ENCODE measurements around the gene PDC.

GRCh38 chr1:186482661-186483255 is 21.8 kb upstream of the PDC start:
- TF ChIP-seq POLR2A (IDR thresholded peaks at IDR 0.05; ENCODE audit: low read depth, low read length) (no peak), CTCF (IDR thresholded peaks at IDR 0.05; ENCODE audit: extremely low read depth in 1 of 2, insufficient read depth in 1 of 2, low read depth in 1 of 2, low read length in 2 of 2) (peak; percentile 81 to 87), POLR2AphosphoS5 (IDR thresholded peaks at IDR 0.05; ENCODE audit: insufficient read depth, low read depth, low read length) (no peak), EZH2 (IDR thresholded peaks at IDR 0.05; ENCODE audit: borderline replicate concordance, low read depth, low read length, severe bottlenecking) (no peak), MYC (IDR thresholded peaks at IDR 0.05; ENCODE audit: low read depth, low read length) (no peak)

All from endothelial cell of umbilical vein (primary cell).